ENCODE results near the gene CLDN18. TPM values are rescaled to one million over a fixed set of nuclear protein-coding genes. Genes with fewer than 3 reads are reported as not detected.

CLDN18 gene
- total and polyA plus RNA-seq, 2 donors (not counting 3 experiments of a cell fraction or from before 2014, with no cell fraction given) = not detected

DNA sequence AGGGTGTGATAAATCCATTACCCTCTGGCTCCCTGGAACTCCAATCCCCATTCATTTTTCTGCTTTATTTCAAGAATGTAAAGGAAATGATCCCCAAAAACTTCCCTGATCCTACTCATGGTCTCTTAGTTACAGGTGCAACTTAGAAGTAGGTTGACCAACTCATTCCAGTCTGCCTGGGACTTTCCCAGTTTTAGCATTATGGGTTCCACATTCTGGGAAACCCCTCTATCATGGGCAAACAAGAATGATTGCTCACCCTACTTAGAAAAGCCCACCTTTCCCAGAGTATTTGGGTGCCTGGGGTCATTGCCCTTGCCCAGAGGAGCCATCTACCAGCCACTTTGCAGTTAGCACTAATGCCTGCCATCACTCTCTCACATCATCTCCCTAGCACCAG lies 15.6 kb downstream of the CLDN18 start:
- H3K4me3 ChIP-seq (replicated peaks in 1 of 3; ENCODE audit: insufficient read depth in 1 of 3, low read depth in 1 of 3, low read length in 3 of 3) = no peak overlapping the region
- FAIRE-seq = no peak
- dilution Hi-C loops (cut with MboI; ENCODE audit: extremely low pct_ligation_motif_present, low sequenced_read_pairs) = no loop called here

More for the DNA sequence above, 15.6 kb downstream of the CLDN18 start:
- no peak overlapping the region for H3K9ac ChIP-seq (replicated peaks; ENCODE audit: extremely low read depth, insufficient read depth, low read length)
- ChIA-PET POLR2A (no interaction called here), CTCF (interaction anchor here (0.6 kb wide), 1 partner anchor 1530 kb away, joined by 3 read pairs; no protein-coding TSS in a partner anchor)
- no peaks in the 10 kb centered on the region for H3K79me2 ChIP-seq (ENCODE audit: control insufficient read depth, insufficient read depth, low read length)
- no peak overlapping the region for H3K4me2 ChIP-seq (ENCODE audit: insufficient read depth, low read length)
- H3K9me1 ChIP-seq (replicated peaks; ENCODE audit: control insufficient read depth, extremely low read depth, insufficient read depth, low read length) = no peaks in the 10 kb centered on the region
- no peak overlapping the region for H3K27ac ChIP-seq (ENCODE audit: insufficient read depth, low read depth, low read length)
- no peaks in the 10 kb centered on the region for H3K27me3 ChIP-seq (ENCODE audit: control insufficient read depth in 2 of 2, insufficient read depth in 2 of 2, low read length in 2 of 2)
- H2AFZ ChIP-seq (ENCODE audit: low read depth, low read length) = no peak overlapping the region
- no peak for TF ChIP-seq FOS (IDR thresholded peaks at IDR 0.05; ENCODE audit: borderline replicate concordance, insufficient read depth, low read length)
- TF ChIP-seq, protein P1, sequence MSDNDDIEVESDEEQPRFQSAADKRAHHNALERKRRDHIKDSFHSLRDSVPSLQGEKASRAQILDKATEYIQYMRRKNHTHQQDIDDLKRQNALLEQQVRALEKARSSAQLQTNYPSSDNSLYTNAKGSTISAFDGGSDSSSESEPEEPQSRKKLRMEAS (IDR thresholded peaks at IDR 0.05; ENCODE audit: insufficient read depth, insufficient read length) = no peak
- no peak for TF ChIP-seq EZH2 (IDR thresholded peaks at IDR 0.05; ENCODE audit: borderline replicate concordance, low read depth, low read length, severe bottlenecking)
- TF ChIP-seq, protein P2, sequence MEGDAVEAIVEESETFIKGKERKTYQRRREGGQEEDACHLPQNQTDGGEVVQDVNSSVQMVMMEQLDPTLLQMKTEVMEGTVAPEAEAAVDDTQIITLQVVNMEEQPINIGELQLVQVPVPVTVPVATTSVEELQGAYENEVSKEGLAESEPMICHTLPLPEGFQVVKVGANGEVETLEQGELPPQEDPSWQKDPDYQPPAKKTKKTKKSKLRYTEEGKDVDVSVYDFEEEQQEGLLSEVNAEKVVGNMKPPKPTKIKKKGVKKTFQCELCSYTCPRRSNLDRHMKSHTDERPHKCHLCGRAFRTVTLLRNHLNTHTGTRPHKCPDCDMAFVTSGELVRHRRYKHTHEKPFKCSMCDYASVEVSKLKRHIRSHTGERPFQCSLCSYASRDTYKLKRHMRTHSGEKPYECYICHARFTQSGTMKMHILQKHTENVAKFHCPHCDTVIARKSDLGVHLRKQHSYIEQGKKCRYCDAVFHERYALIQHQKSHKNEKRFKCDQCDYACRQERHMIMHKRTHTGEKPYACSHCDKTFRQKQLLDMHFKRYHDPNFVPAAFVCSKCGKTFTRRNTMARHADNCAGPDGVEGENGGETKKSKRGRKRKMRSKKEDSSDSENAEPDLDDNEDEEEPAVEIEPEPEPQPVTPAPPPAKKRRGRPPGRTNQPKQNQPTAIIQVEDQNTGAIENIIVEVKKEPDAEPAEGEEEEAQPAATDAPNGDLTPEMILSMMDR (IDR thresholded peaks at IDR 0.05; ENCODE audit: extremely low read depth in 1 of 2, insufficient read depth in 1 of 2, low read depth in 1 of 2, low read length in 2 of 2) = no peak
- no peak for TF ChIP-seq POLR2AphosphoS5 (IDR thresholded peaks at IDR 0.05; ENCODE audit: insufficient read depth, low read depth, low read length)
- TF ChIP-seq POLR2A (IDR thresholded peaks at IDR 0.05; ENCODE audit: low read depth, low read length) = no peak
- TF ChIP-seq GATA2 (IDR thresholded peaks at IDR 0.05; ENCODE audit: insufficient read depth, insufficient read length, low read depth, low read length) = no peak
- no TSS peak for BruUV-seq (replicated peaks)
- H4K20me1 ChIP-seq (replicated peaks; ENCODE audit: control insufficient read depth, extremely low read depth, insufficient read depth, low read length) = no peaks in the 10 kb centered on the region
- no peaks in the 10 kb centered on the region for H3K9me3 ChIP-seq (replicated peaks; ENCODE audit: control insufficient read depth, insufficient read depth, low read length)
- intact Hi-C loops (cut with micrococcal nuclease) = no loop called here
- H3K4me1 ChIP-seq (ENCODE audit: control insufficient read depth, extremely low read depth, insufficient read depth, low read length) = no peaks in the 10 kb centered on the region
- H3K36me3 ChIP-seq (ENCODE audit: control insufficient read depth in 2 of 2, extremely low read depth in 1 of 2, insufficient read depth in 2 of 2, low read length in 2 of 2) = no peaks in the 10 kb centered on the region
- DNase-seq (ENCODE audit: low read depth, low spot score) = no peak
